Measurements from ENCODE around the gene XAGE2. TPM values are rescaled to one million over a fixed set of nuclear protein-coding genes. Genes with fewer than 3 reads are reported as not detected.

XAGE2 gene
- not detected in 5 replicates for total RNA-seq (2022; extraction: Qiagen RNA extraction; ENCODE audit: low read depth)

GRCh38 chrX:52368368-52369055, at the start of gene XAGE2:
TSS of gene XAGE2 (plus strand) at chrX:52369021. CDS start at chrX:52370015, 994 bp downstream.

Other genes starting within 250 kb of the XAGE2 start
- gene MAGED4, start 184.1 kb upstream of the XAGE2 start, total RNA-seq (2022; extraction: Qiagen RNA extraction; ENCODE audit: low read depth): 7.2 to 10.4 TPM (median 9.5 TPM) in 5 replicates
- 16.0 to 35.5 TPM (median 20.7 TPM) in 4 of 5 replicates, not detected in the other for gene XAGE1A, start 126.8 kb downstream of the XAGE2 start, total RNA-seq (2022; extraction: Qiagen RNA extraction; ENCODE audit: low read depth)
- gene XAGE1B, start 148.0 kb downstream of the XAGE2 start, total RNA-seq (2022; extraction: Qiagen RNA extraction; ENCODE audit: low read depth): 189 to 292 TPM (median 196 TPM) in 5 replicates